GM06990 (cell line): Measurements from ENCODE around the gene PRKD1.

Experiments
- DNase-seq: peaks from one replicate; pipeline ENCODE4 v3.0.0-alpha.2; 2011; ENCODE audit not compliant: insufficient read length; ENCODE audit errors: extremely low read depth
- H3K27me3 ChIP-seq: replicated peaks from 2 replicates; pipeline ENCODE4 v1.6.0; 2011; ENCODE audit warnings: low read length; ENCODE audit not compliant: control insufficient read depth, insufficient read depth
- H3K36me3 ChIP-seq: 2 replicates; pipeline ENCODE4 v1.5.1; 2011; ENCODE audit warnings: low read length; ENCODE audit not compliant: control insufficient read depth, insufficient read depth
- H3K4me3 ChIP-seq: replicated peaks from 2 replicates; pipeline ENCODE4 v1.5.1; 2011; ENCODE audit warnings: low read depth, mild to moderate bottlenecking, control low read depth, low read length
- CTCF ChIP-seq: IDR thresholded peaks from 2 replicates; pipeline ENCODE4 v1.5.1; 2011; ENCODE audit warnings: low read length, control low read depth, mild to moderate bottlenecking, inconsistent platforms; ENCODE audit not compliant: insufficient read depth, poor library complexity, severe bottlenecking

The PRKD1 gene

GRCh38 chr14:29885988-29886387 is 41.7 kb downstream of the PRKD1 start:
- H3K36me3 ChIP-seq = no peaks in the 10 kb centered on the region
- no peak overlapping the region for H3K4me3 ChIP-seq
- no peaks in the 10 kb centered on the region for H3K27me3 ChIP-seq
- no peak for TF ChIP-seq CTCF
- DNase-seq = no peak

GRCh38 chr14:29868000-29868399 is 59.6 kb downstream of the PRKD1 start:
- Histone ChIP-seq H3K4me3 (no peak overlapping the region), H3K36me3 (no peaks in the 10 kb centered on the region), H3K27me3 (no peaks in the 10 kb centered on the region)
- DNase-seq = no peak
- no peak for TF ChIP-seq CTCF

GRCh38 chr14:29865299-29865698 is 62.3 kb downstream of the PRKD1 start:
- no peak for DNase-seq
- TF ChIP-seq CTCF = no peak
- H3K4me3 ChIP-seq = no peak overlapping the region
- no peaks in the 10 kb centered on the region for H3K36me3 ChIP-seq
- H3K27me3 ChIP-seq = no peaks in the 10 kb centered on the region

GRCh38 chr14:29861996-29862395 is 65.7 kb downstream of the PRKD1 start:
- Histone ChIP-seq H3K27me3 (no peaks in the 10 kb centered on the region), H3K4me3 (no peak overlapping the region), H3K36me3 (no peaks in the 10 kb centered on the region)
- DNase-seq = no peak
- TF ChIP-seq CTCF = no peak

- H3K4me3 ChIP-seq = no peak overlapping the region
- peak; percentile 36 for DNase-seq
- no peaks in the 10 kb centered on the region for H3K36me3 ChIP-seq
- no peak for TF ChIP-seq CTCF
- H3K27me3 ChIP-seq = no peaks in the 10 kb centered on the region
These were observed 69.3 kb downstream of the PRKD1 start for GRCh38 chr14:29858299-29858698.

- Histone ChIP-seq H3K4me3 (no peak overlapping the region), H3K36me3 (no peaks in the 10 kb centered on the region), H3K27me3 (no peaks in the 10 kb centered on the region)
- TF ChIP-seq CTCF = no peak
- DNase-seq = peak; percentile 48
These were observed 70.1 kb downstream of the PRKD1 start for GRCh38 chr14:29857551-29857950.
